ENCODE data around the gene MEX3B.
A peak's percentile ranks its signal among the peaks of the same experiment; 100 is the strongest.

DNA sequence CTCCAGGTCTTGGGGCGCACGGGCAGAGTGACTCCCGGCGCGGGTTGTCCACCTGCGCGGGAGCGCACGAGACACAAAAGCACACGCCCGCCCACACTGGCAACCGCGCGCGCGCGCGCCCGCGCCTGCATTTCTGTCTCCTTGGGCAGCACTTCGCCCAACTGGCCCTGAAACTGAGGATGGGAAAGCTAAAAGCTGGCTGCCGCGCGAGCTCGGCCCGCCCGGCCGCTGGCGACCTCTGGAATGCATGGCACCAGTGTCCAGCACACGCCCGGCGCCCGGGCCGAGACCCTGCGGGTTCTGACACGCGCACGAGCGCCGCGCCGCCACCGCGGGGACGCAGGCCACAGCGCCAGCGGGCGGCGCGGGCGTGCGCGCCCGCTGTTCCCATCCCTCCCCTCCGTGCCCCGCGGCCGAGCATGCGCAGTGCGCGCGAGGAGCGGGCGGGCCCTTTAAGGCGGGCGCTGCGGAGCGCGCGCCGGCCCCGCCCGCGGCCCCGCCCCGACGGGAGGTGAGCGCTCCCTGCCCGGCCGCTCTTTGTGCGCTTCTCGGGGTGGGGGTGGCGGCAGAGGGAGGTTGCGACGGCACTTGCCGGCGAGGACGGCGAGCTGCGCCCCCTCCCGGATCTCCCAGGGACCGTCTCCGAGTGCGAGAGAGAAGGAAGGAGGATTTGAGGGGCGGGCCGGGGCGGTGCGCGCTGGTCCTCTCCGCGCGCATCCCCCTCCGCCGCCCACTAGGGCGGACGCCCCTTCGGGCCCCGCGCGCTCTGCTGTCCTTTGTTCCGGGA is 1.0 kb upstream of the MEX3B start:
- TF ChIP-seq CC2D1A (IDR thresholded peaks at IDR 0.05) (no peak), EZH2 (IDR thresholded peaks at IDR 0.05; ENCODE audit: borderline replicate concordance, low read depth, low read length) (no peak), POLR2A (conservative IDR thresholded peaks at IDR 0.05) (peak; percentile 75; the same call in 1 of the 2 replicates)
- TF ChIP-seq, protein P1, sequence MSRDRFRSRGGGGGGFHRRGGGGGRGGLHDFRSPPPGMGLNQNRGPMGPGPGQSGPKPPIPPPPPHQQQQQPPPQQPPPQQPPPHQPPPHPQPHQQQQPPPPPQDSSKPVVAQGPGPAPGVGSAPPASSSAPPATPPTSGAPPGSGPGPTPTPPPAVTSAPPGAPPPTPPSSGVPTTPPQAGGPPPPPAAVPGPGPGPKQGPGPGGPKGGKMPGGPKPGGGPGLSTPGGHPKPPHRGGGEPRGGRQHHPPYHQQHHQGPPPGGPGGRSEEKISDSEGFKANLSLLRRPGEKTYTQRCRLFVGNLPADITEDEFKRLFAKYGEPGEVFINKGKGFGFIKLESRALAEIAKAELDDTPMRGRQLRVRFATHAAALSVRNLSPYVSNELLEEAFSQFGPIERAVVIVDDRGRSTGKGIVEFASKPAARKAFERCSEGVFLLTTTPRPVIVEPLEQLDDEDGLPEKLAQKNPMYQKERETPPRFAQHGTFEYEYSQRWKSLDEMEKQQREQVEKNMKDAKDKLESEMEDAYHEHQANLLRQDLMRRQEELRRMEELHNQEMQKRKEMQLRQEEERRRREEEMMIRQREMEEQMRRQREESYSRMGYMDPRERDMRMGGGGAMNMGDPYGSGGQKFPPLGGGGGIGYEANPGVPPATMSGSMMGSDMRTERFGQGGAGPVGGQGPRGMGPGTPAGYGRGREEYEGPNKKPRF (IDR thresholded peaks at IDR 0.05; ENCODE audit: low read depth, low read length), result no peak
- TF ChIP-seq, protein P2, sequence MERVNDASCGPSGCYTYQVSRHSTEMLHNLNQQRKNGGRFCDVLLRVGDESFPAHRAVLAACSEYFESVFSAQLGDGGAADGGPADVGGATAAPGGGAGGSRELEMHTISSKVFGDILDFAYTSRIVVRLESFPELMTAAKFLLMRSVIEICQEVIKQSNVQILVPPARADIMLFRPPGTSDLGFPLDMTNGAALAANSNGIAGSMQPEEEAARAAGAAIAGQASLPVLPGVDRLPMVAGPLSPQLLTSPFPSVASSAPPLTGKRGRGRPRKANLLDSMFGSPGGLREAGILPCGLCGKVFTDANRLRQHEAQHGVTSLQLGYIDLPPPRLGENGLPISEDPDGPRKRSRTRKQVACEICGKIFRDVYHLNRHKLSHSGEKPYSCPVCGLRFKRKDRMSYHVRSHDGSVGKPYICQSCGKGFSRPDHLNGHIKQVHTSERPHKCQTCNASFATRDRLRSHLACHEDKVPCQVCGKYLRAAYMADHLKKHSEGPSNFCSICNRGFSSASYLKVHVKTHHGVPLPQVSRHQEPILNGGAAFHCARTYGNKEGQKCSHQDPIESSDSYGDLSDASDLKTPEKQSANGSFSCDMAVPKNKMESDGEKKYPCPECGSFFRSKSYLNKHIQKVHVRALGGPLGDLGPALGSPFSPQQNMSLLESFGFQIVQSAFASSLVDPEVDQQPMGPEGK (CRISPR knock-in tag; IDR thresholded peaks at IDR 0.05; ENCODE audit: borderline replicate concordance), result no peak
